ENCODE measurements around the gene LRCOL1. TPM values are rescaled to one million over a fixed set of nuclear protein-coding genes. Genes with fewer than 3 reads are reported as not detected.

LRCOL1 gene
- total RNA-seq, 2 donors from 2014 or later = not detected

DNA sequence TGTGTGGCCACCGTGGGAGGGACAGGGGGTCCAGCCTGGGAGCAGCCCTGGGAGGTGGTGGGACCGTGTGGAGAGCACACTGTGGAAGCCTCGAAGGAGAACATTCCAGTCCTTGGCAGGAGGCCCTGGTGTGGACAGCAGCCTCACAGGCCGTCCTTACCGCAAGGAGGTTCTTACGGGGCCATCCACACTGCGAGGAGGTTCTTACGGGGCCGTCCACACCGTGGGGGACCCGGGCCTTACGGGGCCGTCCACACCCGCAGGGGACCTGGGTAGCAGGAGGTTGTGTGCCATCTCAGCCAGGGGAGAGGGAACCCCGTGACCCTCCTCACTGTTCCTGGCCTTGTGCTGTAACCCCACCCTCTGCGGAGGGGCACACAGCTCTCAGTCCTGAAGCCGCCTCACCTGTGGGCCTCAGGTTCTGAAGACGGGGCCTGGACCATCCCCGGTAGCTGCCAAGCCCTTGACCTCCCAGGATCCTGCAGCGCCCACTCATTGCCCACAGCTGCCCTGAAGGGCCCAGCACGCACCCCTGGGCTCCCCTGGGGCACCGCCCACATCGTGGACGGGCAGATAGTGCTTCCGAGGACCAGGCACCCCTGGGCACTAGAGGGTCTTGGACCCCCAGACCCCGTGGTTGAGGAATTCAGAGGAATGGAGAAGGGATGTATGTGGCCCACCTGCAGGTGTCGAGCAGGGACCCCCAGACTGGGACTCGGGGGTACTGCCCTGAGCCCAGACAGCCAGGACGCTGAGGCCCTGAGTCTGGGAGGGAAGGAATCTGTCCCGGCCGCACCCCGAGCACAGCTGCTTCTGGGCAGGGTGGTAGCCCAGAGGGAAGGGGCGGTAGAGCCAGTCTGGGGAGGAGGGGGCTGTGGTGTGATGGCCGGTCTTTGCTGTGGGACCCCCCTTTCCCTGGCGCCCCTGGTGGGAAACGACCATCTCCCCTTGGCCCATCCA lies 37.3 kb downstream of the LRCOL1 start:
- no peaks in the 10 kb centered on the region for H3K27me3 ChIP-seq (ENCODE audit: control insufficient read depth, insufficient read depth, low read length, poor library complexity, severe bottlenecking)
- TF ChIP-seq, protein P1, sequence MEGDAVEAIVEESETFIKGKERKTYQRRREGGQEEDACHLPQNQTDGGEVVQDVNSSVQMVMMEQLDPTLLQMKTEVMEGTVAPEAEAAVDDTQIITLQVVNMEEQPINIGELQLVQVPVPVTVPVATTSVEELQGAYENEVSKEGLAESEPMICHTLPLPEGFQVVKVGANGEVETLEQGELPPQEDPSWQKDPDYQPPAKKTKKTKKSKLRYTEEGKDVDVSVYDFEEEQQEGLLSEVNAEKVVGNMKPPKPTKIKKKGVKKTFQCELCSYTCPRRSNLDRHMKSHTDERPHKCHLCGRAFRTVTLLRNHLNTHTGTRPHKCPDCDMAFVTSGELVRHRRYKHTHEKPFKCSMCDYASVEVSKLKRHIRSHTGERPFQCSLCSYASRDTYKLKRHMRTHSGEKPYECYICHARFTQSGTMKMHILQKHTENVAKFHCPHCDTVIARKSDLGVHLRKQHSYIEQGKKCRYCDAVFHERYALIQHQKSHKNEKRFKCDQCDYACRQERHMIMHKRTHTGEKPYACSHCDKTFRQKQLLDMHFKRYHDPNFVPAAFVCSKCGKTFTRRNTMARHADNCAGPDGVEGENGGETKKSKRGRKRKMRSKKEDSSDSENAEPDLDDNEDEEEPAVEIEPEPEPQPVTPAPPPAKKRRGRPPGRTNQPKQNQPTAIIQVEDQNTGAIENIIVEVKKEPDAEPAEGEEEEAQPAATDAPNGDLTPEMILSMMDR (conservative IDR thresholded peaks at IDR 0.05) = no peak
- H3K9me3 ChIP-seq (ENCODE audit: control insufficient read depth, low read length) = no peaks in the 10 kb centered on the region
- H3K4me1 ChIP-seq (ENCODE audit: control insufficient read depth, insufficient read depth, low read length) = no peaks in the 10 kb centered on the region
- H3K27me3 Mint-ChIP-seq (ENCODE audit: insufficient read depth) = no peaks in the 10 kb centered on the region
- WGBS, 2 experiments (ENCODE audit: insufficient coverage in 1 of 2, insufficient read length in 1 of 2) = 93 to 95% methylated on average over 25 to 36 of the region's 36 CpGs
- no peak for DNase-seq
- no peak overlapping the region for H3K4me3 ChIP-seq (ENCODE audit: low read length)
- no peaks in the 10 kb centered on the region for H3K4me1 Mint-ChIP-seq
- H3K9ac ChIP-seq (ENCODE audit: extremely low read depth, low read length, poor library complexity, severe bottlenecking) = no peak overlapping the region
- no peak overlapping the region for H3K27ac ChIP-seq (ENCODE audit: low read depth, low read length)
- H3K36me3 ChIP-seq (ENCODE audit: control insufficient read depth, insufficient read depth, low read length) = peaks cover 13% of the 10 kb centered on the region
- no peaks in the 10 kb centered on the region for H3K9me3 Mint-ChIP-seq
- no peak overlapping the region for H3K4me3 Mint-ChIP-seq
- peaks cover 30% of the 10 kb centered on the region for H3K36me3 Mint-ChIP-seq (ENCODE audit: low read depth)
- no peak overlapping the region for H3K27ac Mint-ChIP-seq

DNA sequence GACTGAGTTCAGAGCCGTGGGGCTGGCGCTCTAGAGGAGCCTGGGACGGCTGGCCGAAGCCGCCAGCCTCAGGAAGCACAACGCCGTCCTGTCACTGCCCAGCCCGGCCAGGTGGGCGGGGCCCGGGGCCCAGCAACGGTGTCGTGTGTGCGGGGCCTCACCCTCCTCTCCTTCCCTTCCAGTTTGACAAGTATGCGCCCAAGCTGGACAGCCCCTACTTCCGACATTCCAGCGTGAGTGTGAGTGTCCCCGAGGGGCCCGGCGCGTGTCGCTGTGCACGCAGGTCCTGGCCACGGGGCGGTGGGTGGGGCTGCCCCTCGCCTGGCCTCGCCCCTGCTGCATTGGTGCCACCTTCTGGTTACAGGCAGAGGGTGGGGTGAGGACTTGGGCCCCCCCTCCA lies 38.3 kb downstream of the LRCOL1 start:
- Histone ChIP-seq H3K27ac (ENCODE audit: low read depth, low read length) (no peak overlapping the region), H3K9me3 (ENCODE audit: control insufficient read depth, low read length) (no peaks in the 10 kb centered on the region), H3K9ac (ENCODE audit: extremely low read depth, low read length, poor library complexity, severe bottlenecking) (no peak overlapping the region), H3K27me3 (ENCODE audit: control insufficient read depth, insufficient read depth, low read length, poor library complexity, severe bottlenecking) (no peaks in the 10 kb centered on the region), H3K4me1 (ENCODE audit: control insufficient read depth, insufficient read depth, low read length) (no peaks in the 10 kb centered on the region), H3K4me3 (ENCODE audit: low read length) (no peak overlapping the region), H3K36me3 (ENCODE audit: control insufficient read depth, insufficient read depth, low read length) (peaks cover 8% of the 10 kb centered on the region)
- no peak overlapping the region for H3K4me3 Mint-ChIP-seq
- H3K27ac Mint-ChIP-seq = no peak overlapping the region
- no peaks in the 10 kb centered on the region for H3K27me3 Mint-ChIP-seq (ENCODE audit: insufficient read depth)
- H3K9me3 Mint-ChIP-seq = no peaks in the 10 kb centered on the region
- no peak for DNase-seq
- H3K4me1 Mint-ChIP-seq = no peaks in the 10 kb centered on the region
- WGBS, 2 experiments (ENCODE audit: insufficient coverage in 1 of 2, insufficient read length in 1 of 2) = 94 to 96% methylated on average over 12 to 26 of the region's 26 CpGs
- peaks cover 24% of the 10 kb centered on the region for H3K36me3 Mint-ChIP-seq (ENCODE audit: low read depth)
- TF ChIP-seq, protein P1 (conservative IDR thresholded peaks at IDR 0.05) = no peak

DNA sequence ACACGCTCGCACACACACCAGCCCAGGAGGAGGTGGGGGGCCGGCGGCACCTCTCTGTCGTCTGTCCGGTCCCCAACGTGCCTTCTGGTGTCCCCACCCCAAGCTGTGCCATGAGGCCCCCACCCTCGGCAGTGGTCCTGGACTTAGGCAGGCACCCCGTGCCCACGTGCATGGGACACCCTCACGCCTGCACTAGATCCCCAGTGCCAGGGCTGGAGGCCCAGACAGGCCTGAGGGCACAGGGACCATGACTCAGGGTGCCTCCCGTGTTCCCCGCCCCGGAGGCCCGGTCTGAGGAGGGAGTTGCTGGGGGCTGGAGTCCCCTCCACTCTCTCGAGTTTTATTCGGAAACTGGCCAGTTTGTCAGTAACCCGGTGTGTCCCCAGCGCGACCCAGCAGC lies 38.8 kb downstream of the LRCOL1 start:
- no peak for DNase-seq
- no peaks in the 10 kb centered on the region for H3K27me3 Mint-ChIP-seq (ENCODE audit: insufficient read depth)

More for the DNA sequence above, 38.8 kb downstream of the LRCOL1 start:
- Mint-ChIP-seq H3K9me3 (no peaks in the 10 kb centered on the region), H3K4me3 (no peak overlapping the region), H3K27ac (no peak overlapping the region), H3K4me1 (no peaks in the 10 kb centered on the region), H3K36me3 (ENCODE audit: low read depth) (peaks cover 23% of the 10 kb centered on the region)
- Histone ChIP-seq H3K9ac (ENCODE audit: extremely low read depth, low read length, poor library complexity, severe bottlenecking) (no peak overlapping the region), H3K9me3 (ENCODE audit: control insufficient read depth, low read length) (no peaks in the 10 kb centered on the region), H3K27me3 (ENCODE audit: control insufficient read depth, insufficient read depth, low read length, poor library complexity, severe bottlenecking) (no peaks in the 10 kb centered on the region), H3K4me1 (ENCODE audit: control insufficient read depth, insufficient read depth, low read length) (no peaks in the 10 kb centered on the region), H3K4me3 (ENCODE audit: low read length) (no peak overlapping the region), H3K36me3 (ENCODE audit: control insufficient read depth, insufficient read depth, low read length) (peaks cover 8% of the 10 kb centered on the region), H3K27ac (ENCODE audit: low read depth, low read length) (no peak overlapping the region)
- 86 to 95% methylated on average over 15 to 20 of the region's 20 CpGs for WGBS, 2 experiments (ENCODE audit: insufficient coverage in 1 of 2, insufficient read length in 1 of 2)
- TF ChIP-seq, protein P1 (conservative IDR thresholded peaks at IDR 0.05) = no peak

Measured in endodermal cell (in vitro differentiated cells).